Endothelial cell of umbilical vein (primary cell): ENCODE data around the gene SULT2B1. TPM values are rescaled to one million over a fixed set of nuclear protein-coding genes. Genes with fewer than 3 reads are reported as not detected.

Experiments
- BruUV-seq: library from RNA; stranded (reverse); fragments of 400-500 nt; replicated peaks from 2 replicates; lab custom pipeline; 2021; lab: Mats Ljungman, UMichigan
- CTCF ChIA-PET: fragments of 300-600, 350-600 bp; sonication (Branson Sonifier 250); formaldehyde crosslinking; loops from one replicate; lab custom pipeline; 2021; ENCODE audit warnings: antibody characterized with exemption, inconsistent platforms; lab: Charles Lee
- POLR2A ChIA-PET: fragments of 300-600, 350-600 bp; sonication (Branson Sonifier 250); formaldehyde crosslinking; loops from one replicate; lab custom pipeline; 2021; ENCODE audit warnings: antibody characterized with exemption, inconsistent platforms; lab: Charles Lee
- DNase-seq: peaks from one replicate; pipeline ENCODE4 v3.0.0-alpha.2; 2011; ENCODE audit warnings: low read depth, low spot score
- FAIRE-seq: peaks from 2 replicates; lab custom pipeline; 2011; peaks lifted over from hg19 to GRCh38; lab: Jason Lieb, UNC
- H2AFZ ChIP-seq: 2 replicates; pipeline ENCODE4 v1.6.0; 2012; ENCODE audit warnings: low read depth, low read length, control low read depth, inconsistent platforms
- H3K27ac ChIP-seq: 2 replicates; pipeline ENCODE4 v1.5.1; 2011; ENCODE audit warnings: low read depth, mild to moderate bottlenecking, control low read depth, low read length, moderate library complexity; ENCODE audit not compliant: insufficient read depth
- H3K27me3 ChIP-seq, 2 experiments: 2 replicates each; pipeline versions ENCODE4 v1.6.0 to v1.6.1; 2011; ENCODE audit warnings: low read length in 2 of 2, mixed read lengths in 1 of 2; ENCODE audit not compliant: control insufficient read depth in 2 of 2, insufficient read depth in 2 of 2
- H3K36me3 ChIP-seq, 2 experiments: 2 replicates in 1 of 2; 3 replicates in 1 of 2; pipeline ENCODE4 v1.5.1; 2011; ENCODE audit warnings: low read length in 2 of 2, mild to moderate bottlenecking in 1 of 2, moderate library complexity in 1 of 2; ENCODE audit not compliant: control insufficient read depth in 2 of 2, insufficient read depth in 2 of 2; ENCODE audit errors: extremely low read depth in 1 of 2
- H3K4me1 ChIP-seq: 3 replicates; pipeline ENCODE4 v1.5.1; 2011; ENCODE audit warnings: mild to moderate bottlenecking, low read length; ENCODE audit not compliant: control insufficient read depth, insufficient read depth; ENCODE audit errors: extremely low read depth
- H3K4me2 ChIP-seq: 2 replicates; pipeline ENCODE4 v1.6.1; 2011; ENCODE audit warnings: low read length, control low read depth, mixed read lengths; ENCODE audit not compliant: insufficient read depth
- H3K4me3 ChIP-seq, 3 experiments: fragments of 200-600 bp in 1 of 3; sonication (generic), shearing (Covaris generic) in 1 of 3; replicated peaks in 1 of 3; 2 replicates each; pipeline ENCODE4 v1.5.1; 2011 to 2016; ENCODE audit warnings: control low read depth in 3 of 3, low read length in 3 of 3, mild to moderate bottlenecking in 2 of 3, inconsistent platforms in 1 of 3, low read depth in 1 of 3, moderate library complexity in 1 of 3; ENCODE audit not compliant: insufficient read depth in 1 of 3
- H3K79me2 ChIP-seq: 2 replicates; pipeline ENCODE4 v1.6.0; 2012; ENCODE audit warnings: low read length, inconsistent platforms; ENCODE audit not compliant: control insufficient read depth, insufficient read depth
- H3K9ac ChIP-seq: replicated peaks from 2 replicates; pipeline ENCODE3; 2011; ENCODE audit warnings: low read length, control low read depth; ENCODE audit not compliant: insufficient read depth; ENCODE audit errors: extremely low read depth
- H3K9me1 ChIP-seq: replicated peaks from 3 replicates; pipeline ENCODE4 v1.6.0; 2011; ENCODE audit warnings: mild to moderate bottlenecking, low read length; ENCODE audit not compliant: control insufficient read depth, insufficient read depth; ENCODE audit errors: extremely low read depth
- H3K9me3 ChIP-seq: replicated peaks from 2 replicates; pipeline ENCODE4 v1.5.1; 2012; ENCODE audit warnings: low read length, inconsistent platforms; ENCODE audit not compliant: control insufficient read depth, insufficient read depth
- H4K20me1 ChIP-seq: replicated peaks from 2 replicates; pipeline ENCODE3; 2011; ENCODE audit warnings: mild to moderate bottlenecking, low read length; ENCODE audit not compliant: control insufficient read depth, insufficient read depth; ENCODE audit errors: extremely low read depth
- EZH2 ChIP-seq: IDR thresholded peaks from 2 replicates; pipeline ENCODE4 v1.6.1; 2012; ENCODE audit warnings: borderline replicate concordance, low read depth, mild to moderate bottlenecking, moderate library complexity, low read length, inconsistent platforms; ENCODE audit not compliant: severe bottlenecking
- GATA2 ChIP-seq: IDR thresholded peaks from 2 replicates; pipeline ENCODE4 v1.7.0; 2011; ENCODE audit warnings: low read depth, mild to moderate bottlenecking, moderate library complexity, mixed read lengths, low read length; ENCODE audit not compliant: insufficient read length, insufficient read depth
- JUN ChIP-seq: IDR thresholded peaks from 2 replicates; pipeline ENCODE4 v1.6.1; 2011; ENCODE audit warnings: borderline replicate concordance, low read depth; ENCODE audit not compliant: insufficient read length, insufficient read depth
- MYC ChIP-seq: IDR thresholded peaks from one replicate; pipeline ENCODE4 v1.6.1; 2011; ENCODE audit warnings: mild to moderate bottlenecking, low read depth, low read length
- dilution Hi-C: fragments of 300-500 bp; cut with MboI; formaldehyde crosslinking; loops from one replicate; pipeline ENCODE4 v1.15.0; 2019; ENCODE audit warnings: low sequenced_read_pairs; ENCODE audit not compliant: extremely low pct_ligation_motif_present
- intact Hi-C: fragments of 100-400 bp; cut with micrococcal nuclease; formaldehyde crosslinking; loops from one replicate; pipeline ENCODE4 v1.10.0; 2022
- polyA plus RNA-seq, 4 experiments: library from polyadenylated mRNA; depleted of rRNA in 3 of 4; stranded (reverse) in 3 of 4; unstranded in 1 of 4; fragments of >200 nt; gene quantifications; 2 replicates each; pipeline versions ENCODE4 v1.2.1 to v1.2.3, GENCODE V29; 2011 to 2012; ENCODE audit warnings: missing spikeins in 1 of 4
- total RNA-seq: library from RNA; stranded (reverse); gene quantifications from 2 replicates; pipeline ENCODE4 v1.2.3, GENCODE V29; 2021

The SULT2B1 gene
- total and polyA plus RNA-seq, 2 donors (not counting 3 experiments of a cell fraction or from before 2014, with no cell fraction given): not detected

DNA sequence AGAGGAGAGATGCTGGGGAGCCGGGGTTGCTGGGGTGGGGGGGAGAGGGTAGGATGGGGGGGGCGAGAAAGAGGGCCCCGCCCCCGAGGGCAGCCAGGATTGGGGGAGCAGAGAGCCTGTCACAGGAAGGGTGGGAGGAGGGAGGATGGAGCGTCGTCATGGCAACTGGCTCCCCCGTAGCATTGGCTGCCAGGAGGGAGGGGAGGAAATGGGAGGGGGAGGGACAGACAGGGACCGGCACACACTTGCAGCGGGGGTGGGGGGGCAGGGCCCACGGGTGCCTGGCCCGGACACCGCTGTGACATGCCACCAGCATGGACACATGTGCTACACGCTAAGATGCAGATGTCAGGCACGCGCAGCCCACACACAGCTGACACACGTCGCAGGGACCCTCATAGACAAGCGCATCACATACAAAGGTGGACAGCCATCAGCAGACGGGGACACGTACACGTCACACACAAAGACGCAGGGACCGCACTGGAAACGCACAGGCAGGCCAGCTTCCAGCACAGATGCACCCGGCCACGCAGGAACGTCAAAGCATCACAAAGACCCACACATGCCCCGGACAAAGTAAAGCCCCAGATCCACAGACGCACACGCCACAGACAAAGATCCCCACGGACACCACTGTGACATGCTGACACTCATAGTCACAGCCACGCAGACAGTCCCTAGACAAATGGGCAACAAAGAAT is 40.0 kb upstream of the SULT2B1 start, which contains the start of gene LMTK3:
LMTK3 (minus strand) TSS at position 36 of the 704 bp plus-strand sequence. CDS start 259 bp downstream, outside the sequence.
- intact Hi-C loops (no loop called here), dilution Hi-C loops (no loop called here)
- Histone ChIP-seq H3K79me2 (no peaks in the 10 kb centered on the region), H3K9me3 (no peaks in the 10 kb centered on the region), H3K27ac (no peak within 1 kb of the TSS), H4K20me1 (no peaks in the 10 kb centered on the region), H3K4me1 (no peaks in the 10 kb centered on the region), H3K27me3 (peaks cover 12 to 14% of the 10 kb centered on the region in 2 experiments), H3K4me2 (no peak within 1 kb of the TSS), H3K9ac (no peak within 1 kb of the TSS), H3K36me3 (no peaks in the 10 kb centered on the region), H3K9me1 (no peaks in the 10 kb centered on the region), H3K4me3 (no peak within 1 kb of the TSS), H2AFZ (no peak within 1 kb of the TSS)
- ChIA-PET POLR2A (no interaction called here), CTCF (interaction anchor here (0.9 kb wide), 1 partner anchor 72 kb away, joined by 3 read pairs; no protein-coding TSS in a partner anchor)
- TF ChIP-seq MYC (no peak), EZH2 (peak; percentile 67)
- BruUV-seq: no TSS peak
- DNase-seq (no peak), FAIRE-seq (no peak)

DNA sequence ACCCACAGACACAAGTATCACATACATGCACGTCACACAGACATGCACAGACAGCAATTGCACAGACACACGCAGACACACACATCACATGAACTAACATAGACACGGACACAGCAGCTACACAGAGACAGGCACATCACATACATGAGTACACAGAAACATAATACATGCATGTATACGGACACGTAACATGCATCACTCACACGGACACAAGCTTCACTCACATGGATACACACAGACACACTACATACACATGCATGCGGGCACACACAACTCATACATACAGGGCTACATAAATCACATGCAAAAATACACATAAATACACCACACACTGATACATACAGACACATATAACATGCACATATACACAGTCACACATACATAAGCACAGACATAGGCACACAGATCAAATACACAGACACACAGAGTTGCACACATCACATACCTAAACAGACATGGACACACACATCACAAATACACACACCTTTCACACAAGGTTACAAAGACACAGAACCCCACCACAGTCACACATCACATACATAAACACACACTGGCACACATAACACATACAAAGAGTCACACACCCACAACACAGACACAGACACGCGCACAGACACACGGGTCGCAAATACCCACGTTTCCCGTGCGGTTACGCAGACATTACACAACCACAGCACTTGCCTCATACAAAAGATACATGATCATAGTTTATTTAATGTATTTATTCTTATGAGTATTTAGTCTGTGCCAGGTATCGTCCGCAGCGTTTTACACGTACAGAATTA is 39.3 kb upstream of the SULT2B1 start:
- peak overlapping the region in 1 of 3 experiments; percentile 50 for H3K4me3 ChIP-seq
- no peak for FAIRE-seq
- peaks cover 12 to 14% of the 10 kb centered on the region in 2 experiments for H3K27me3 ChIP-seq
- no peak overlapping the region for H3K9ac ChIP-seq
- no peak for DNase-seq
- ChIA-PET CTCF (interaction anchor here (0.9 to 2.5 kb wide), 3 partner anchors 14 to 72 kb away, joined by 3 to 16 read pairs (median 3); no protein-coding TSS in a partner anchor), POLR2A (no interaction called here)
- no peaks in the 10 kb centered on the region for H3K9me1 ChIP-seq
- H3K4me1 ChIP-seq: no peaks in the 10 kb centered on the region
- no TSS peak for BruUV-seq
- no peaks in the 10 kb centered on the region for H3K9me3 ChIP-seq
- intact Hi-C loops: no loop called here
- H3K79me2 ChIP-seq: no peaks in the 10 kb centered on the region
- H3K36me3 ChIP-seq: no peaks in the 10 kb centered on the region
- H2AFZ ChIP-seq: no peak overlapping the region
- TF ChIP-seq GATA2: no peak
- TF ChIP-seq JUN: no peak
- peak; percentile 57 for TF ChIP-seq EZH2
- no peak overlapping the region for H3K27ac ChIP-seq
- no peaks in the 10 kb centered on the region for H4K20me1 ChIP-seq
- dilution Hi-C loops: no loop called here
- H3K4me2 ChIP-seq: peak overlapping the region; percentile 59
